Glutamatergic neuron (in vitro differentiated cells): ENCODE results near the gene NUFIP1. TPM values are rescaled to one million over a fixed set of nuclear protein-coding genes. Genes with fewer than 3 reads are reported as not detected.

Source experiments
- DNase-seq: peaks from one replicate; pipeline ENCODE4 v3.0.0; 2022
- H3K27ac Mint-ChIP-seq: one replicate; pipeline ENCODE4 v1.8.0; 2020; ENCODE audit warnings: mild to moderate bottlenecking, mixed read lengths, inconsistent platforms; ENCODE audit not compliant: unreplicated experiment
- H3K27me3 Mint-ChIP-seq: one replicate; pipeline ENCODE4 v1.8.0; 2020; ENCODE audit warnings: mild to moderate bottlenecking, moderate library complexity, mixed read lengths, inconsistent platforms; ENCODE audit not compliant: unreplicated experiment
- H3K36me3 Mint-ChIP-seq: one replicate; pipeline ENCODE4 v1.8.0; 2020; ENCODE audit warnings: mild to moderate bottlenecking, mixed read lengths, inconsistent platforms; ENCODE audit not compliant: unreplicated experiment
- H3K4me1 Mint-ChIP-seq: one replicate; pipeline ENCODE4 v1.8.0; 2020; ENCODE audit warnings: mild to moderate bottlenecking, low read depth, mixed read lengths, inconsistent platforms; ENCODE audit not compliant: unreplicated experiment
- H3K4me3 Mint-ChIP-seq: one replicate; pipeline ENCODE4 v1.8.0; 2020; ENCODE audit warnings: mild to moderate bottlenecking, mixed read lengths, inconsistent platforms; ENCODE audit not compliant: unreplicated experiment
- H3K9me3 Mint-ChIP-seq: one replicate; pipeline ENCODE4 v1.8.0; 2020; ENCODE audit warnings: mild to moderate bottlenecking, moderate library complexity, mixed read lengths, inconsistent platforms; ENCODE audit not compliant: unreplicated experiment
- total RNA-seq: library from RNA; stranded (reverse); fragmentation: NEBNext Ultra II Directional; extraction: Animal tissue kit (Norgen Biotek cat#: 25700); gene quantifications from one replicate; pipeline ENCODE4 v1.2.1, GENCODE V29; 2021; ENCODE audit not compliant: unreplicated experiment
- TF ChIP-seq, protein P1 (sequence below): fragments of 200-600 bp; sonication (generic); IDR thresholded peaks from one replicate; pipeline ENCODE4 v1.5.0; 2021; ENCODE audit not compliant: partially characterized antibody, unreplicated experiment

The NUFIP1 gene
- total RNA-seq, 1 donor from 2014 or later: 5.7 TPM

DNA sequence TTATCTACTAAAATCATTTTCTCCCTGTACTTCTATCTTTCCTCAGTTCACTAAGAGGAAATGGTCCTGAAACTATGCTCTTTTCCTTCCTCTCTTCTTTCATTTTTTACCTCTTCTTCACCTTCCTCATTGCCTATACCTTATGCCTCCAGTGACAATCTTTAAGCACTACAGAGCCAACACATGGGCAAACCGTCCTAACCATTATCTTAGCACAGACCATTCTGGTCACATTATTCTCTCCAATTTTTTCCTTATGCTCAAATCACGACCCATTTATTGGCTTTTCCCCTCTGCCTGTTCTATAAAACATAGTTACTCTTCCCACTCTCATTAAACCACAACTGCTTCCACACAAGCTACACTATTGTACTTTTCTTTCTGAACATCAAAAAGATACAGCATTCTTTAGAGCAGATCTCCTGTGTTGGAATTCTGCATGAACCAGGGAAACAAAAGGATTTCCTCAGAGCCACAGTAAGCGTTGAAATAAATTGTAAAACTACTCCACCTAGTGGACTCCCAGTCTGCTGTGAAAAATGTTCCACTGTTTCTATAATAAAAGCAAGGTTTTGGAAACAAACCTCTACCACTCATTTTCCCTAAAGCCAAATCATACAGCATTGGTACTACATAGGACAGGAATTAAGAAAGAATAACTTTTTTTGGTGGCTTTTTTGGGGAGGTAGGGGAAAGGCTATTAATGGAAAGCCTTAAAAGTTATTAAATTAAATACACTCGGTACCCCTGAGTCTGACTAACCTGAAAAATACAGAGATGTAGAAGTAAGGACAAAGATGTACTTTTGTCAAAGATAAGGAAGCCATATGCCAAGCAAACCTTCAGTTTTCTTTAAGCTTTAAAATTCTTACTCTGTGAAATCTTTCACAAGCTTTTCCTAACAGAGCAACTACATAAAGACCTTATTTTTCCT lies 19.5 kb downstream of the NUFIP1 start:
- Mint-ChIP-seq H3K9me3 (no peaks in the 10 kb centered on the region), H3K27ac (no peak overlapping the region), H3K27me3 (peaks cover 2% of the 10 kb centered on the region), H3K4me1 (no peaks in the 10 kb centered on the region), H3K36me3 (peaks cover 4% of the 10 kb centered on the region), H3K4me3 (no peak overlapping the region)
- TF ChIP-seq, protein P1, sequence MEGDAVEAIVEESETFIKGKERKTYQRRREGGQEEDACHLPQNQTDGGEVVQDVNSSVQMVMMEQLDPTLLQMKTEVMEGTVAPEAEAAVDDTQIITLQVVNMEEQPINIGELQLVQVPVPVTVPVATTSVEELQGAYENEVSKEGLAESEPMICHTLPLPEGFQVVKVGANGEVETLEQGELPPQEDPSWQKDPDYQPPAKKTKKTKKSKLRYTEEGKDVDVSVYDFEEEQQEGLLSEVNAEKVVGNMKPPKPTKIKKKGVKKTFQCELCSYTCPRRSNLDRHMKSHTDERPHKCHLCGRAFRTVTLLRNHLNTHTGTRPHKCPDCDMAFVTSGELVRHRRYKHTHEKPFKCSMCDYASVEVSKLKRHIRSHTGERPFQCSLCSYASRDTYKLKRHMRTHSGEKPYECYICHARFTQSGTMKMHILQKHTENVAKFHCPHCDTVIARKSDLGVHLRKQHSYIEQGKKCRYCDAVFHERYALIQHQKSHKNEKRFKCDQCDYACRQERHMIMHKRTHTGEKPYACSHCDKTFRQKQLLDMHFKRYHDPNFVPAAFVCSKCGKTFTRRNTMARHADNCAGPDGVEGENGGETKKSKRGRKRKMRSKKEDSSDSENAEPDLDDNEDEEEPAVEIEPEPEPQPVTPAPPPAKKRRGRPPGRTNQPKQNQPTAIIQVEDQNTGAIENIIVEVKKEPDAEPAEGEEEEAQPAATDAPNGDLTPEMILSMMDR: peak; percentile 81
- no peak for DNase-seq

GRCh38 chr13:44968434-44968815 lies 20.8 kb downstream of the NUFIP1 start:
- no peaks in the 10 kb centered on the region for H3K4me1 Mint-ChIP-seq
- no peak overlapping the region for H3K27ac Mint-ChIP-seq
- no peak overlapping the region for H3K4me3 Mint-ChIP-seq
- no peaks in the 10 kb centered on the region for H3K9me3 Mint-ChIP-seq
- TF ChIP-seq, protein P1: no peak
- peaks cover 4% of the 10 kb centered on the region for H3K36me3 Mint-ChIP-seq
- DNase-seq: no peak
- H3K27me3 Mint-ChIP-seq: peaks cover 2% of the 10 kb centered on the region

GRCh38 chr13:44967704-44968433 lies 21.4 kb downstream of the NUFIP1 start:
- H3K27ac Mint-ChIP-seq: no peak overlapping the region
- TF ChIP-seq, protein P1: no peak
- H3K36me3 Mint-ChIP-seq: peaks cover 8% of the 10 kb centered on the region
- H3K4me1 Mint-ChIP-seq: no peaks in the 10 kb centered on the region
- H3K27me3 Mint-ChIP-seq: peaks cover 2% of the 10 kb centered on the region
- no peak for DNase-seq
- H3K4me3 Mint-ChIP-seq: no peak overlapping the region
- no peaks in the 10 kb centered on the region for H3K9me3 Mint-ChIP-seq

DNA sequence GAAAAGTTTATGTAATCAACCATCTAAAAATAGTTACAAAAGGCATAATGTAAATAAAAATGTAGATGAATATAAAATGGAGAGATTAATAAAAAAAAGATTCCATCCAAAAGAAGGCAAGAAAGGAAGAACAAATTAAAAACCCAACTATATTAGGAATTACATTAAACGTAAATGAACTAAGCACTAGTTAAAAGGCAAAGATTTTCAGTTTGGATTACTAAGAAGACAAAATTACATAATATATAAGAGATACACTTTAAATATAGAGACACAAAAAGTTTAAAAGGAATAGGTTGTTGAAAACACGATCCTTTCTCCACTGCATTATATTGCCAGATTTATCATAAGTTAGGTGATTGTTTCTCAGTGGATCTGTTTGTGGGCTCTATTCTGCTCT lies 27.3 kb downstream of the NUFIP1 start:
- peaks cover 28% of the 10 kb centered on the region for H3K36me3 Mint-ChIP-seq

More for the DNA sequence above, 27.3 kb downstream of the NUFIP1 start:
- H3K9me3 Mint-ChIP-seq: no peaks in the 10 kb centered on the region
- TF ChIP-seq, protein P1: no peak
- H3K4me1 Mint-ChIP-seq: no peaks in the 10 kb centered on the region
- H3K4me3 Mint-ChIP-seq: no peak overlapping the region
- DNase-seq: no peak
- no peak overlapping the region for H3K27ac Mint-ChIP-seq
- no peaks in the 10 kb centered on the region for H3K27me3 Mint-ChIP-seq
